ENCODE measurements around the gene ACOT8. TPM values are rescaled to one million over a fixed set of nuclear protein-coding genes. Genes with fewer than 3 reads are reported as not detected.

The ACOT8 gene
- total and polyA plus RNA-seq, 9 of the 15 experiments (the other 6 are each of a cell fraction or from before 2014, with no cell fraction given) = 8.2 to 46.7 (median 20.7) TPM

DNA sequence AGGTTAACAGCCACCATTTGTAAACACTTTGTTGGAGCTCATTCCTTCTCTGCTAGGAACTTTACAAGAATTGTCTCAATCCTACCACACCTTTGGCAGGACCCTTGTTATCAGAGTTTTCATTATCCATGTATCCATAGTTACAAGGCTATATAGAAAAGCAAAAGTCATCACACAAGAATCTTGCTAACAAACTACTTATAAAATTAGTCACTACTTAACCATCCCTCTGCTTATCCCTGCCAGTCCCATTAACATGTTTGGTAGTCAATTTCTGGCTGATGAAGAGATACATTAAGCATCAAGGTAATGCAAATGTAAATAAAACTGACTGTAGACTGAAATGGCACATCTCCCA lies 10.6 kb upstream of the ACOT8 start:
- TF ChIP-seq CEBPB (tag; IDR thresholded peaks at IDR 0.05) (no peak), SREBF1 (IDR thresholded peaks at IDR 0.05; ENCODE audit: borderline replicate concordance, low read depth, low read length) (no peak), ESRRB (CRISPR knock-in tag; IDR thresholded peaks at IDR 0.05; ENCODE audit: borderline replicate concordance) (no peak), ZNF780A (CRISPR knock-in tag; IDR thresholded peaks at IDR 0.05) (no peak), ZNF3 (CRISPR knock-in tag; IDR thresholded peaks at IDR 0.05) (no peak), ZZZ3 (IDR thresholded peaks at IDR 0.05) (no peak), RBFOX2 (IDR thresholded peaks at IDR 0.05; ENCODE audit: low read depth, low read length) (no peak), HDGF (IDR thresholded peaks at IDR 0.05) (no peak), ZNF583 (CRISPR knock-in tag; IDR thresholded peaks at IDR 0.05) (no peak)
- Histone ChIP-seq H3K79me2 (ENCODE audit: control insufficient read depth, insufficient read depth, low read length) (no peaks in the 10 kb centered on the region), H3K9ac (ENCODE audit: insufficient read depth in 1 of 2, low read depth in 2 of 2, low read length in 2 of 2) (no peak overlapping the region), H3K36me3 (ENCODE audit: control insufficient read depth, insufficient read depth, low read length) (no peaks in the 10 kb centered on the region; the same call in 2 of the 3 replicates), H3K27ac (ENCODE audit: extremely low read depth, low read depth, low read length) (no peak overlapping the region), H3K4me3 (no peak overlapping the region), H3K4me2 (ENCODE audit: insufficient read depth, low read length) (no peak overlapping the region), H3K4me1 (replicated peaks in 1 of 2; ENCODE audit: control insufficient read depth in 2 of 2, insufficient read depth in 2 of 2, low read length in 2 of 2) (no peaks in the 10 kb centered on the region; a peak in 1 of 5 replicates), H3K9me3 (replicated peaks; ENCODE audit: control insufficient read depth, insufficient read depth, low read depth, low read length) (no peaks in the 10 kb centered on the region), H3K27me3 (ENCODE audit: control insufficient read depth in 2 of 2, insufficient read depth in 2 of 2, low read length in 2 of 2) (no peaks in the 10 kb centered on the region), H3K9me1 (ENCODE audit: control insufficient read depth, insufficient read depth, low read length) (no peaks in the 10 kb centered on the region), H2AFZ (ENCODE audit: low read depth, low read length) (no peak overlapping the region), H4K20me1 (replicated peaks; ENCODE audit: control insufficient read depth, insufficient read depth, low read length) (no peaks in the 10 kb centered on the region)
- CTCF ChIA-PET (ENCODE audit: low intra/inter-chr PET ratio) = no interaction called here
- POLR2A ChIA-PET = interaction anchor here (0.6 to 1.5 kb wide), 4 partner anchors 10 to 105 kb away, joined by 3 read pairs; partner anchors contain the start of gene ZSWIM1
- DNase-seq (ENCODE audit: extremely low read depth in 1 of 4, low spot score in 3 of 4) (no peak), ATAC-seq (no peak), FAIRE-seq (peak; percentile 42)
- in situ Hi-C loops (cut with MboI) = no loop called here
- no TSS peak for BruUV-seq (replicated peaks)
- intact Hi-C loops (cut with micrococcal nuclease) = no loop called here

Data from K562 (cell line).